ENCODE data around the gene COG8.

DNA sequence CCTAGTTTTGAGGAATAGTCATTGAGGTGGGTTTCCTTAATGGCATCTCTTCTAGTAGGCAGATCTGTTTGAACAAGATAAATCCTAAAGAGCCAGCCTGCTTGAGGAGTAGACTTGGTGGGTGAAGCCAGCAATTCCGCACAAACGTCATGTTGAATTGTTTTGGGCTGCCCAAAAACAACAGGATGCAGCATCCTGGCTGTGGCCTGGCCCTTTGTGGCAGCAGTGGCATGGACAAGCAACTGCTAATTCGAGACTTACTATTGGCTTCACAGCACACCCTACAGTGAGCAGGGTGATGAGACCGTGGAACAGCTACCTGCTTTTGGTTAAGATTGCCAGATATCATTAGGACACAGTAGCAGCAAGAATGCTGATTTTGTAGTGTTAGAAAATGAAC is 37.5 kb downstream of the COG8 start:
- TF ChIP-seq, protein P1, sequence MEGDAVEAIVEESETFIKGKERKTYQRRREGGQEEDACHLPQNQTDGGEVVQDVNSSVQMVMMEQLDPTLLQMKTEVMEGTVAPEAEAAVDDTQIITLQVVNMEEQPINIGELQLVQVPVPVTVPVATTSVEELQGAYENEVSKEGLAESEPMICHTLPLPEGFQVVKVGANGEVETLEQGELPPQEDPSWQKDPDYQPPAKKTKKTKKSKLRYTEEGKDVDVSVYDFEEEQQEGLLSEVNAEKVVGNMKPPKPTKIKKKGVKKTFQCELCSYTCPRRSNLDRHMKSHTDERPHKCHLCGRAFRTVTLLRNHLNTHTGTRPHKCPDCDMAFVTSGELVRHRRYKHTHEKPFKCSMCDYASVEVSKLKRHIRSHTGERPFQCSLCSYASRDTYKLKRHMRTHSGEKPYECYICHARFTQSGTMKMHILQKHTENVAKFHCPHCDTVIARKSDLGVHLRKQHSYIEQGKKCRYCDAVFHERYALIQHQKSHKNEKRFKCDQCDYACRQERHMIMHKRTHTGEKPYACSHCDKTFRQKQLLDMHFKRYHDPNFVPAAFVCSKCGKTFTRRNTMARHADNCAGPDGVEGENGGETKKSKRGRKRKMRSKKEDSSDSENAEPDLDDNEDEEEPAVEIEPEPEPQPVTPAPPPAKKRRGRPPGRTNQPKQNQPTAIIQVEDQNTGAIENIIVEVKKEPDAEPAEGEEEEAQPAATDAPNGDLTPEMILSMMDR (IDR thresholded peaks at IDR 0.05; ENCODE audit: insufficient read depth, low read depth, low read length), result no peak
- TF ChIP-seq EZH2 (IDR thresholded peaks at IDR 0.05; ENCODE audit: insufficient read depth, low read length), result no peak

Measured in astrocyte (in vitro differentiated cells and primary cell).